Smooth muscle cell of the brain vasculature (primary cell): ENCODE measurements around the gene DAAM1.
A peak's percentile ranks its signal among the peaks of the same experiment; 100 is the strongest.

Experiments
- DNase-seq: peaks from one replicate; pipeline ENCODE4 v3.0.0-alpha.2; 2012; ENCODE audit warnings: low read depth, low spot score

The DAAM1 gene

GRCh38 chr14:59188461-59189090 lies at the start of gene DAAM1:
DAAM1 (plus strand) TSS chr14:59188667; CDS start chr14:59263478, 74,811 bp downstream.
- peak; percentile 94 for DNase-seq

- no peak for DNase-seq
Observed at GRCh38 chr14:59139324-59139723, 49.1 kb upstream of the DAAM1 start.

- no peak for DNase-seq
Observed at GRCh38 chr14:59140106-59140843, 48.2 kb upstream of the DAAM1 start.

GRCh38 chr14:59146484-59146883 lies 42.0 kb upstream of the DAAM1 start:
- no peak for DNase-seq

GRCh38 chr14:59147007-59147406 lies 41.5 kb upstream of the DAAM1 start:
- DNase-seq = no peak

GRCh38 chr14:59148334-59148900 lies 40.0 kb upstream of the DAAM1 start:
- DNase-seq = no peak

GRCh38 chr14:59150990-59151389 lies 37.5 kb upstream of the DAAM1 start:
- DNase-seq = no peak

- DNase-seq = no peak
Observed at GRCh38 chr14:59154373-59154772, 34.1 kb upstream of the DAAM1 start.

GRCh38 chr14:59155886-59156285 lies 32.6 kb upstream of the DAAM1 start:
- DNase-seq = no peak

GRCh38 chr14:59159169-59159568 lies 29.3 kb upstream of the DAAM1 start:
- DNase-seq = no peak

- DNase-seq = no peak
Observed at GRCh38 chr14:59160506-59160905, 28.0 kb upstream of the DAAM1 start.

- no peak for DNase-seq
Observed at GRCh38 chr14:59161561-59162175, 26.8 kb upstream of the DAAM1 start.

- no peak for DNase-seq
Observed at GRCh38 chr14:59166258-59166657, 22.2 kb upstream of the DAAM1 start.

- DNase-seq = no peak
Observed at GRCh38 chr14:59175404-59175803, 13.1 kb upstream of the DAAM1 start.

GRCh38 chr14:59176765-59177164 lies 11.7 kb upstream of the DAAM1 start:
- DNase-seq = no peak

GRCh38 chr14:59177262-59177661 lies 11.2 kb upstream of the DAAM1 start:
- no peak for DNase-seq

GRCh38 chr14:59181791-59182190 lies 6.7 kb upstream of the DAAM1 start:
- DNase-seq = no peak

- DNase-seq = no peak
Observed at GRCh38 chr14:59182641-59183040, 5.8 kb upstream of the DAAM1 start.

- no peak for DNase-seq
Observed at GRCh38 chr14:59183150-59183549, 5.3 kb upstream of the DAAM1 start.

GRCh38 chr14:59184396-59184795 lies 4.1 kb upstream of the DAAM1 start:
- DNase-seq = no peak

GRCh38 chr14:59185676-59186075 lies 2.8 kb upstream of the DAAM1 start:
- no peak for DNase-seq

GRCh38 chr14:59186306-59186705 lies 2.2 kb upstream of the DAAM1 start:
- DNase-seq = no peak

GRCh38 chr14:59187118-59187517 lies 1.3 kb upstream of the DAAM1 start:
- DNase-seq = no peak
